HepG2 (cell line): Measurements from ENCODE around the gene GNMT. TPM values are rescaled to one million over a fixed set of nuclear protein-coding genes. Genes with fewer than 3 reads are reported as not detected.

ENCODE experiments used
- AKAP8 ChIP-seq: sonication (generic); formaldehyde crosslinking; IDR thresholded peaks from 2 replicates; pipeline ENCODE4 v1.5.1; 2020; ENCODE audit warnings: mild to moderate bottlenecking, missing genetic modification reagents
- CCAR2 ChIP-seq: fragments of 200-400 bp; formaldehyde crosslinking; optimal IDR thresholded peaks from 2 replicates; pipeline ENCODE3; 2018; ENCODE audit warnings: low read depth, mild to moderate bottlenecking, low read length, moderate library complexity
- ELF4 ChIP-seq: sonication (generic); formaldehyde crosslinking; IDR thresholded peaks from 2 replicates; pipeline ENCODE4 v1.5.0; 2020; ENCODE audit warnings: missing genetic modification reagents, mild to moderate bottlenecking, moderate library complexity, borderline replicate concordance
- FOXM1 ChIP-seq: sonication (generic); formaldehyde crosslinking; IDR thresholded peaks from 2 replicates; pipeline ENCODE4 v1.5.0; 2020; ENCODE audit warnings: missing genetic modification reagents
- HHEX ChIP-seq: IDR thresholded peaks from 2 replicates; pipeline ENCODE4 v1.6.1; 2016; ENCODE audit warnings: control low read depth
- KLF11 ChIP-seq: IDR thresholded peaks from 2 replicates; pipeline ENCODE4 v1.6.1; 2016; ENCODE audit warnings: missing compliant biosample characterization
- MATR3 ChIP-seq: sonication (generic); formaldehyde crosslinking; IDR thresholded peaks from 2 replicates; pipeline ENCODE4 v1.4.0; 2020; ENCODE audit warnings: missing genetic modification reagents
- PCBP2 ChIP-seq: fragments of 200-400 bp; formaldehyde crosslinking; optimal IDR thresholded peaks from 2 replicates; pipeline ENCODE3; 2018; ENCODE audit warnings: low read length, low read depth; ENCODE audit not compliant: poor library complexity, severe bottlenecking
- RFX1 ChIP-seq: fragments of 450-650 bp; IDR thresholded peaks from 2 replicates; pipeline ENCODE4 v1.6.1; 2017
- ZBTB7B ChIP-seq: sonication (generic); formaldehyde crosslinking; IDR thresholded peaks from 2 replicates; pipeline ENCODE4 v1.4.0; 2020; ENCODE audit warnings: missing genetic modification reagents
- ZNF343 ChIP-seq: sonication (generic); formaldehyde crosslinking; IDR thresholded peaks from 2 replicates; pipeline ENCODE4 v1.4.0; 2020; ENCODE audit warnings: mild to moderate bottlenecking, missing genetic modification reagents
- polyA plus RNA-seq, 8 experiments: library from polyadenylated mRNA; depleted of rRNA in 3 of 8; stranded (reverse) in 7 of 8; unstranded in 1 of 8; fragments of >200 nt; fragmentation: Illumina TruSeq in 4 of 8; extraction: Trizol in 4 of 8; gene quantifications; 2 replicates each; pipeline versions ENCODE4 v1.2.1 to v1.2.3, GENCODE V29; 2011 to 2016; ENCODE audit warnings: low read depth in 4 of 8, missing spikeins in 1 of 8, mixed read lengths in 1 of 8; ENCODE audit not compliant: insufficient read depth in 1 of 8
- total RNA-seq, 5 experiments: library from RNA; depleted of rRNA; stranded (reverse); fragments of >200 nt; fragmentation: Illumina TruSeq; extraction: Trizol; gene quantifications; 2 replicates each; pipeline ENCODE4 v1.2.3, GENCODE V29; 2016; ENCODE audit warnings: low read depth in 1 of 5
- TF ChIP-seq, protein P1 (sequence below), 2 experiments: fragments of 450-650 bp in 1 of 2; sonication (generic) in 1 of 2; formaldehyde crosslinking in 1 of 2; IDR thresholded peaks; 2 replicates each; pipeline versions ENCODE4 v1.6.1 to v1.8.0; 2016 to 2022; ENCODE audit warnings: antibody characterized with exemption in 1 of 2, mild to moderate bottlenecking in 1 of 2, missing genetic modification reagents in 1 of 2
- TF ChIP-seq, protein P2 (sequence below), 2 experiments: fragments of 450-650 bp in 1 of 2; sonication (generic) in 1 of 2; formaldehyde crosslinking; IDR thresholded peaks; 2 replicates each; pipeline versions ENCODE4 v1.5.0 to v1.8.0; 2020 to 2022; ENCODE audit warnings: mild to moderate bottlenecking in 1 of 2, missing genetic modification reagents in 1 of 2
- TF ChIP-seq, protein P3 (sequence below): sonication (generic); formaldehyde crosslinking; conservative IDR thresholded peaks from 2 replicates; pipeline ENCODE4 v1.8.0; 2022; ENCODE audit warnings: low read depth, missing genetic modification reagents
- TF ChIP-seq, protein P4 (sequence below): sonication (generic); formaldehyde crosslinking; IDR thresholded peaks from 2 replicates; pipeline ENCODE4 v1.4.0; 2020; ENCODE audit warnings: mild to moderate bottlenecking, missing genetic modification reagents
- TF ChIP-seq, protein P5 (sequence below): sonication (generic); formaldehyde crosslinking; IDR thresholded peaks from 2 replicates; pipeline ENCODE4 v1.4.0; 2020; ENCODE audit warnings: missing genetic modification reagents

GNMT gene
- total and polyA plus RNA-seq, 2 of the 13 experiments (the other 11 are each of a cell fraction or from before 2014, with no cell fraction given) = 2.8 to 7.0 TPM

DNA sequence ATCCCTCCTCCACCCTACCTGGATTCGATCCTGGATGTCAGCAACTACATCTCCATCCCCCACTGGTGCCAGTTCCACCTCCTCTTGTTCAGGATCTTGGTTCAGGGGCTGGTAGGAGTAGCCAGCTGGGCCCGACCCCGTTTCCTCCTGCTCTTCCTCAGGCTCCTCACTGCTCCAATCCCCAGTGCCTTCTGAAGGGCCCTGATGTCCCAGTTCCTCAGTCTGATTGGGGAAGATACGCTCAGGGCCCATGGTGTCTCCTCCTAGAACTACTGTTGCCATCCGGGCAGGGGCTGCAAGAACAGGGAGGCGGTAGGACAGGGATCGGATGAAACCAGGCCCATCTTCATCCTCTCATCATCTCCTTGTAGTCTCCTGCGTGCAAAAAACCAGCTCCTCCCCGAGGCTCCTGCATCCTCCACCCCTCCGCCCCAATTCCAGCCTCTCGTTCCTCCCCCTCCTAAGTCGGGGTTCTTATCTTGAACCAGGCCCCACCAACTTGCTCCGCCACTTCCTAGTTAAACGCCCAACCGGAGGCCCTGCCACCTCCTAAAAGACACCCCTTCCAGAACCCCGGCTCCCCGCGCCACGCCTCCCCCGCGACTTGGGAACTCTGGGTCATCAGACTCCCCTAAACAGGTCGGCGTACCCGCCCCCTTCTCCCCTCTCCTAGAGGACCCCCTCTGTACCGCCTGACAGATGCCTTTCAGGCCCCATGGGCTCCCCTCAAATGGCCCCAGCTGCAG, 52.7 kb downstream of the GNMT start (continued):
- TF ChIP-seq, protein P1, sequence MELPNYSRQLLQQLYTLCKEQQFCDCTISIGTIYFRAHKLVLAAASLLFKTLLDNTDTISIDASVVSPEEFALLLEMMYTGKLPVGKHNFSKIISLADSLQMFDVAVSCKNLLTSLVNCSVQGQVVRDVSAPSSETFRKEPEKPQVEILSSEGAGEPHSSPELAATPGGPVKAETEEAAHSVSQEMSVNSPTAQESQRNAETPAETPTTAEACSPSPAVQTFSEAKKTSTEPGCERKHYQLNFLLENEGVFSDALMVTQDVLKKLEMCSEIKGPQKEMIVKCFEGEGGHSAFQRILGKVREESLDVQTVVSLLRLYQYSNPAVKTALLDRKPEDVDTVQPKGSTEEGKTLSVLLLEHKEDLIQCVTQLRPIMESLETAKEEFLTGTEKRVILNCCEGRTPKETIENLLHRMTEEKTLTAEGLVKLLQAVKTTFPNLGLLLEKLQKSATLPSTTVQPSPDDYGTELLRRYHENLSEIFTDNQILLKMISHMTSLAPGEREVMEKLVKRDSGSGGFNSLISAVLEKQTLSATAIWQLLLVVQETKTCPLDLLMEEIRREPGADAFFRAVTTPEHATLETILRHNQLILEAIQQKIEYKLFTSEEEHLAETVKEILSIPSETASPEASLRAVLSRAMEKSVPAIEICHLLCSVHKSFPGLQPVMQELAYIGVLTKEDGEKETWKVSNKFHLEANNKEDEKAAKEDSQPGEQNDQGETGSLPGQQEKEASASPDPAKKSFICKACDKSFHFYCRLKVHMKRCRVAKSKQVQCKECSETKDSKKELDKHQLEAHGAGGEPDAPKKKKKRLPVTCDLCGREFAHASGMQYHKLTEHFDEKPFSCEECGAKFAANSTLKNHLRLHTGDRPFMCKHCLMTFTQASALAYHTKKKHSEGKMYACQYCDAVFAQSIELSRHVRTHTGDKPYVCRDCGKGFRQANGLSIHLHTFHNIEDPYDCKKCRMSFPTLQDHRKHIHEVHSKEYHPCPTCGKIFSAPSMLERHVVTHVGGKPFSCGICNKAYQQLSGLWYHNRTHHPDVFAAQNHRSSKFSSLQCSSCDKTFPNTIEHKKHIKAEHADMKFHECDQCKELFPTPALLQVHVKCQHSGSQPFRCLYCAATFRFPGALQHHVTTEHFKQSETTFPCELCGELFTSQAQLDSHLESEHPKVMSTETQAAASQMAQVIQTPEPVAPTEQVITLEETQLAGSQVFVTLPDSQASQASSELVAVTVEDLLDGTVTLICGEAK (IDR thresholded peaks at IDR 0.05) = no peak
- TF ChIP-seq, protein P1 (CRISPR knock-in tag; IDR thresholded peaks at IDR 0.05) = no peak; the same call in 1 of the 2 replicates
- TF ChIP-seq HHEX (CRISPR knock-in tag) (no peak), CCAR2 (no peak), ZBTB7B (CRISPR knock-in tag) (no peak), KLF11 (CRISPR knock-in tag) (no peak), RFX1 (no peak), ELF4 (CRISPR knock-in tag) (no peak), ZNF343 (CRISPR knock-in tag) (no peak), PCBP2 (no peak), AKAP8 (CRISPR knock-in tag) (no peak; the same call in 1 of the 2 replicates), FOXM1 (CRISPR knock-in tag) (no peak), MATR3 (CRISPR knock-in tag) (no peak)
- TF ChIP-seq, protein P2, sequence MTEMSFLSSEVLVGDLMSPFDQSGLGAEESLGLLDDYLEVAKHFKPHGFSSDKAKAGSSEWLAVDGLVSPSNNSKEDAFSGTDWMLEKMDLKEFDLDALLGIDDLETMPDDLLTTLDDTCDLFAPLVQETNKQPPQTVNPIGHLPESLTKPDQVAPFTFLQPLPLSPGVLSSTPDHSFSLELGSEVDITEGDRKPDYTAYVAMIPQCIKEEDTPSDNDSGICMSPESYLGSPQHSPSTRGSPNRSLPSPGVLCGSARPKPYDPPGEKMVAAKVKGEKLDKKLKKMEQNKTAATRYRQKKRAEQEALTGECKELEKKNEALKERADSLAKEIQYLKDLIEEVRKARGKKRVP (CRISPR knock-in tag; IDR thresholded peaks at IDR 0.05) = no peak
- TF ChIP-seq, protein P3, sequence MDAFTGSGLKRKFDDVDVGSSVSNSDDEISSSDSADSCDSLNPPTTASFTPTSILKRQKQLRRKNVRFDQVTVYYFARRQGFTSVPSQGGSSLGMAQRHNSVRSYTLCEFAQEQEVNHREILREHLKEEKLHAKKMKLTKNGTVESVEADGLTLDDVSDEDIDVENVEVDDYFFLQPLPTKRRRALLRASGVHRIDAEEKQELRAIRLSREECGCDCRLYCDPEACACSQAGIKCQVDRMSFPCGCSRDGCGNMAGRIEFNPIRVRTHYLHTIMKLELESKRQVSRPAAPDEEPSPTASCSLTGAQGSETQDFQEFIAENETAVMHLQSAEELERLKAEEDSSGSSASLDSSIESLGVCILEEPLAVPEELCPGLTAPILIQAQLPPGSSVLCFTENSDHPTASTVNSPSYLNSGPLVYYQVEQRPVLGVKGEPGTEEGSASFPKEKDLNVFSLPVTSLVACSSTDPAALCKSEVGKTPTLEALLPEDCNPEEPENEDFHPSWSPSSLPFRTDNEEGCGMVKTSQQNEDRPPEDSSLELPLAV (CRISPR knock-in tag) = no peak
- TF ChIP-seq, protein P4, sequence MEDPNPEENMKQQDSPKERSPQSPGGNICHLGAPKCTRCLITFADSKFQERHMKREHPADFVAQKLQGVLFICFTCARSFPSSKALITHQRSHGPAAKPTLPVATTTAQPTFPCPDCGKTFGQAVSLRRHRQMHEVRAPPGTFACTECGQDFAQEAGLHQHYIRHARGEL = no peak
- TF ChIP-seq, protein P5, sequence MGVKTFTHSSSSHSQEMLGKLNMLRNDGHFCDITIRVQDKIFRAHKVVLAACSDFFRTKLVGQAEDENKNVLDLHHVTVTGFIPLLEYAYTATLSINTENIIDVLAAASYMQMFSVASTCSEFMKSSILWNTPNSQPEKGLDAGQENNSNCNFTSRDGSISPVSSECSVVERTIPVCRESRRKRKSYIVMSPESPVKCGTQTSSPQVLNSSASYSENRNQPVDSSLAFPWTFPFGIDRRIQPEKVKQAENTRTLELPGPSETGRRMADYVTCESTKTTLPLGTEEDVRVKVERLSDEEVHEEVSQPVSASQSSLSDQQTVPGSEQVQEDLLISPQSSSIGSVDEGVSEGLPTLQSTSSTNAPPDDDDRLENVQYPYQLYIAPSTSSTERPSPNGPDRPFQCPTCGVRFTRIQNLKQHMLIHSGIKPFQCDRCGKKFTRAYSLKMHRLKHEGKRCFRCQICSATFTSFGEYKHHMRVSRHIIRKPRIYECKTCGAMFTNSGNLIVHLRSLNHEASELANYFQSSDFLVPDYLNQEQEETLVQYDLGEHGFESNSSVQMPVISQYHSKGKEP (CRISPR knock-in tag) = no peak
